Heart left ventricle (tissue), 16 donors: ENCODE measurements around the gene KRTAP4-3. TPM values are rescaled to one million over a fixed set of nuclear protein-coding genes. Genes with fewer than 3 reads are reported as not detected.
"Not testable (repeated sequence)": the region's sequence is repeated elsewhere in the genome, so short reads cannot be mapped to it uniquely, and the experiment has no call there.

Experiments
- ATAC-seq, 4 donors: fragments of 200-7000 bp; cut with Tn5 transposase; one replicate each; pipeline ENCODE4 v1.9.1; 2020 to 2022; ENCODE audit warnings: moderate library complexity in 4 of 4, mild to moderate bottlenecking in 3 of 4, moderate number of reproducible peaks in 1 of 4
- DNase-seq, 5 donors: peaks; one replicate each; pipeline ENCODE4 v3.0.0-alpha.2; 2020
- H3K27ac ChIP-seq, 12 donors: fragments of 200-600 bp; sonication (generic) in 4 of 12; one replicate each; pipeline versions ENCODE4 v1.5.0 to v1.8.0; 2016 to 2022; ENCODE audit warnings: mild to moderate bottlenecking in 2 of 12
- H3K27me3 ChIP-seq, 9 donors: fragments of 200-600 bp; sonication (generic) in 2 of 9; one replicate each; pipeline versions ENCODE4 v1.5.1 to v1.8.0; 2016 to 2022; ENCODE audit warnings: mild to moderate bottlenecking in 3 of 9
- H3K36me3 ChIP-seq, 9 donors: fragments of 200-600 bp; sonication (generic) in 2 of 9; one replicate each; pipeline versions ENCODE4 v1.5.0 to v1.8.0; 2018 to 2022; ENCODE audit warnings: mild to moderate bottlenecking in 2 of 9
- H3K4me1 ChIP-seq, 12 donors: fragments of 200-600 bp; sonication (generic) in 4 of 12; one replicate each; pipeline versions ENCODE4 v1.5.0 to v1.8.0; 2016 to 2022; ENCODE audit warnings: mild to moderate bottlenecking in 3 of 12
- H3K4me3 ChIP-seq, 12 donors: fragments of 200-600 bp; sonication (generic) in 4 of 12; one replicate each; pipeline versions ENCODE4 v1.5.0 to v1.8.0; 2017 to 2022; ENCODE audit warnings: mild to moderate bottlenecking in 9 of 12, moderate library complexity in 4 of 12
- H3K9me3 ChIP-seq, 12 donors: fragments of 200-600 bp; sonication (generic) in 4 of 12; one replicate each; pipeline versions ENCODE4 v1.5.0 to v1.8.0; 2016 to 2022; ENCODE audit warnings: mild to moderate bottlenecking in 1 of 12
- CTCF ChIP-seq, 12 donors: fragments of 200-600 bp; sonication (generic) in 4 of 12; IDR thresholded peaks; one replicate each; pipeline versions ENCODE4 v1.5.0 to v1.8.0; 2018 to 2022; ENCODE audit warnings: antibody characterized with exemption in 12 of 12, mild to moderate bottlenecking in 5 of 12
- POLR2A ChIP-seq, 2 donors: fragments of 450-650 bp; IDR thresholded peaks; one replicate each; pipeline ENCODE4 v1.6.1; 2017; ENCODE audit warnings: antibody characterized with exemption in 2 of 2, mild to moderate bottlenecking in 2 of 2, moderate library complexity in 2 of 2
- WGBS, 4 donors: extraction: QIAGEN DNeasy Blood & Tissue Kit in 2 of 4; methylation state at CpG; one replicate each; pipeline versions ENCODE4 v1.1.5 to v1.1.7; 2013 to 2018; 5-methylcytosine and 5-hydroxymethylcytosine counted together
- intact Hi-C, 10 donors: fragments of 100-400 bp; cut with DNase I; formaldehyde crosslinking; loops; one replicate each; pipeline versions ENCODE4 v1.11.1 to v1.14.2; 2022
- polyA plus RNA-seq, 2 donors: library from polyadenylated mRNA; stranded (reverse); fragments of 200-250 nt; gene quantifications; one replicate each; pipeline ENCODE4 v1.2.3, GENCODE V29; 2013
- total RNA-seq, 9 donors: library from RNA; depleted of rRNA in 2 of 9; stranded (reverse); fragments of >200 nt in 2 of 9; fragmentation: NEBNext Ultra II Directional in 3 of 9; extraction: Animal tissue kit (Norgen Biotek cat#: 25700) in 3 of 9; gene quantifications; one replicate each; pipeline versions ENCODE4 v1.1.0 to v1.2.4, GENCODE V29; 2016 to 2023
- donor health status: ischemic (EF 13 %, LVEDD 7.1; RV severe dilation, severe dysfunction).
- donor health status: healthy with polysubstance abuse.
- donor health status: DM: no; HTN: yes; CAD: no.
- donor health status: DM: no; HTN: no; CAD: no.
- donor health status: ischemic (EF 25% LVEDD 6.9; RV normal size, moderate dysfunction).
- donor health status: ischemic (EF 25% LVEDD 5.7; RV mildly dilated, moderate dysfunction).
- donor health status: healthy.
- donor health status: DM: yes; HTN: yes; CAD: no.
- donor health status: ischemic (EF 35%, LVEDD 5.7; RV mildly dilated, moderate dysfunction).
- donor health status: nonischemic (EF 11% LVEDD 7.7; RV severe dilation, severe dysfunction).
- donor health status: DM: yes; HTN: yes; CAD: no.
- donor health status: PGD.
- donor health status: ischemic (EF 29% LVEDD 5.4; RV normal size, mild dysfunction).
- donor health status: nonischemic (EF 23%, LVEDD 6.1; RV moderate dilation, normal function).

The KRTAP4-3 gene
- total and polyA plus RNA-seq, 11 donors, result not detected

GRCh38 chr17:41140360-41141131, 27.5 kb downstream of the KRTAP4-3 start, which contains the start of gene KRTAP4-6:
KRTAP4-6 (minus strand) TSS chr17:41140544; CDS start chr17:41140487, 57 bp downstream.
- Histone ChIP-seq H3K27me3 (peaks cover 0 to 2% (median 0%) of the 10 kb centered on the region in 9 donors), H3K36me3 (no peaks in the 10 kb centered on the region), H3K9me3 (peaks cover 0 to 23% (median 6%) of the 10 kb centered on the region in 12 donors), H3K4me1 (no peaks in the 10 kb centered on the region), H3K4me3 (no peak within 1 kb of the TSS), H3K27ac (no peak within 1 kb of the TSS)
- no peak for DNase-seq
- intact Hi-C loops, result no loop called here
- no peak for TF ChIP-seq POLR2A (IDR thresholded peaks at IDR 0.05)
- TF ChIP-seq CTCF (IDR thresholded peaks at IDR 0.05), result no peak
- WGBS, 4 donors, result 76 to 84% (median 82%) methylated on average over 5 to 6 of the region's 6 CpGs
- ATAC-seq, result no peak

- H3K4me1 ChIP-seq, DNase-seq, intact Hi-C loops, H3K36me3 ChIP-seq, H3K27ac ChIP-seq, H3K27me3 ChIP-seq, H3K4me3 ChIP-seq, ATAC-seq: not testable (repeated sequence)
- 76 to 88% (median 86%) methylated on average over 11 to 12 of the region's 12 CpGs for WGBS, 4 donors
- H3K9me3 ChIP-seq, result peaks cover 0 to 23% (median 6%) of the 10 kb centered on the region in 12 donors
Measured at GRCh38 chr17:41139865-41140264, 28.2 kb downstream of the KRTAP4-3 start.

- Histone ChIP-seq H3K27ac (no peak overlapping the region), H3K9me3 (peaks cover 0 to 14% (median 0%) of the 10 kb centered on the region in 12 donors), H3K36me3 (no peaks in the 10 kb centered on the region), H3K4me3 (no peak overlapping the region), H3K4me1 (no peaks in the 10 kb centered on the region), H3K27me3 (peaks cover 0 to 3% (median 0%) of the 10 kb centered on the region in 9 donors)
- no peak for TF ChIP-seq CTCF (IDR thresholded peaks at IDR 0.05)
- no peak for TF ChIP-seq POLR2A (IDR thresholded peaks at IDR 0.05)
- 69 to 80% (median 72%) methylated on average over 2 of the region's 2 CpGs for WGBS, 4 donors
- intact Hi-C loops, result no loop called here
- DNase-seq (no peak), ATAC-seq (no peak)
Measured at GRCh38 chr17:41133880-41134735, 33.9 kb downstream of the KRTAP4-3 start.

GRCh38 chr17:41131979-41132378, 36.0 kb downstream of the KRTAP4-3 start:
- intact Hi-C loops, result no loop called here
- DNase-seq (no peak), ATAC-seq (no peak)
- WGBS, 4 donors, result 76 to 81% (median 79%) methylated on average over 3 of the region's 3 CpGs
- peaks cover 0 to 7% (median 0%) of the 10 kb centered on the region in 12 donors for H3K9me3 ChIP-seq
- H3K4me1 ChIP-seq, result no peaks in the 10 kb centered on the region
- peaks cover 0 to 3% (median 0%) of the 10 kb centered on the region in 9 donors for H3K27me3 ChIP-seq
- no peak for TF ChIP-seq CTCF (IDR thresholded peaks at IDR 0.05)
- no peak for TF ChIP-seq POLR2A (IDR thresholded peaks at IDR 0.05)
- H3K4me3 ChIP-seq, result no peak overlapping the region
- H3K27ac ChIP-seq, result no peak overlapping the region
- H3K36me3 ChIP-seq, result no peaks in the 10 kb centered on the region
